ENCODE measurements around the gene RSPH10B2.
"Not testable (repeated sequence)": the region's sequence is repeated elsewhere in the genome, so short reads cannot be mapped to it uniquely, and the experiment has no call there.

RSPH10B2 gene

GRCh38 chr7:6833636-6834035 is 79.7 kb downstream of the RSPH10B2 start:
- Histone ChIP-seq H3K9me2 (replicated peaks; ENCODE audit: insufficient read depth, low read length) (no peaks in the 10 kb centered on the region), H3K36me3 (ENCODE audit: low read length) (no peaks in the 10 kb centered on the region), H3K79me2 (ENCODE audit: insufficient read depth, low read length) (no peaks in the 10 kb centered on the region), H3K27me3 (ENCODE audit: low read length) (no peaks in the 10 kb centered on the region), H3F3A (ENCODE audit: insufficient read depth) (no peaks in the 10 kb centered on the region), H2AFZ (ENCODE audit: low read depth, low read length, severe bottlenecking) (no peak overlapping the region), H3K4me3 (ENCODE audit: insufficient read depth, low read length, poor library complexity, severe bottlenecking) (no peak overlapping the region), H3K9me3 (ENCODE audit: insufficient read depth, low read length) (no peaks in the 10 kb centered on the region), H4K20me1 (ENCODE audit: low read depth, low read length) (no peaks in the 10 kb centered on the region), H3K9ac (ENCODE audit: low read length) (no peak overlapping the region), H3K4me2 (ENCODE audit: low read depth, low read length, poor library complexity, severe bottlenecking) (no peak overlapping the region), H3K27ac (ENCODE audit: low read depth, low read length) (no peak overlapping the region)
- no peak for TF ChIP-seq CTCF (IDR thresholded peaks at IDR 0.05; ENCODE audit: insufficient read depth, low read length, poor library complexity, severe bottlenecking)
- no peak for TF ChIP-seq EZH2phosphoT487 (conservative IDR thresholded peaks at IDR 0.05; ENCODE audit: low read length)

DNA sequence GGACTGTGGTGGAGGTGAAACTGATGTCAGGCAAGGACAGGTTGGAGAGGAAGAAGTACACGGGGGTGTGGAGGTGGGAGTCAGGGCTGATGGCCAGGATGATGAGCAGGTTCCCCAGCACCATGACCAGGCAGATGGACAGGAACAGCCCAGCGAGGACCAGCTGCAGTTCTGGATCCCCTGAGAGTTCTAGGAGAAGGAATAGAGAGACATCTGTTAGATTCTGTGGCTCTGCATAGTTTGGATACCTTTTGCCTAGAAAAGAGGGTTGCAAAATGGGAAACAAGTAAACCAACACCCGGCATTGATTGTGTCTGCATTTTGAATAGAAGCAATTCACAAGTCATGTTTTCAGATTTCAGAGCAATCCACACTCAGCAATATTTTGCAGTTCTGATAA is 81.6 kb downstream of the RSPH10B2 start:
- H3K4me3 ChIP-seq (ENCODE audit: insufficient read depth, low read length, poor library complexity, severe bottlenecking); H3K4me2 ChIP-seq (ENCODE audit: low read depth, low read length, poor library complexity, severe bottlenecking); H3K79me2 ChIP-seq (ENCODE audit: insufficient read depth, low read length); H3K9ac ChIP-seq (ENCODE audit: low read length); H3K9me3 ChIP-seq (ENCODE audit: insufficient read depth, low read length); H4K20me1 ChIP-seq (ENCODE audit: low read depth, low read length); H2AFZ ChIP-seq (ENCODE audit: low read depth, low read length, severe bottlenecking); H3K36me3 ChIP-seq (ENCODE audit: low read length); H3K9me2 ChIP-seq (replicated peaks; ENCODE audit: insufficient read depth, low read length); H3K27me3 ChIP-seq (ENCODE audit: low read length); H3F3A ChIP-seq (ENCODE audit: insufficient read depth); H3K27ac ChIP-seq (ENCODE audit: low read depth, low read length): not testable (repeated sequence)

GRCh38 chr7:6837081-6837480 is 83.2 kb downstream of the RSPH10B2 start:
- not testable (repeated sequence) for H3K36me3 ChIP-seq (ENCODE audit: low read length); H3K27me3 ChIP-seq (ENCODE audit: low read length); H3K4me3 ChIP-seq (ENCODE audit: insufficient read depth, low read length, poor library complexity, severe bottlenecking); H3K9me3 ChIP-seq (ENCODE audit: insufficient read depth, low read length); H3K79me2 ChIP-seq (ENCODE audit: insufficient read depth, low read length); H3K4me2 ChIP-seq (ENCODE audit: low read depth, low read length, poor library complexity, severe bottlenecking); H4K20me1 ChIP-seq (ENCODE audit: low read depth, low read length); H3K9me2 ChIP-seq (replicated peaks; ENCODE audit: insufficient read depth, low read length); H3K27ac ChIP-seq (ENCODE audit: low read depth, low read length); H2AFZ ChIP-seq (ENCODE audit: low read depth, low read length, severe bottlenecking); H3K9ac ChIP-seq (ENCODE audit: low read length); H3F3A ChIP-seq (ENCODE audit: insufficient read depth)

DNA sequence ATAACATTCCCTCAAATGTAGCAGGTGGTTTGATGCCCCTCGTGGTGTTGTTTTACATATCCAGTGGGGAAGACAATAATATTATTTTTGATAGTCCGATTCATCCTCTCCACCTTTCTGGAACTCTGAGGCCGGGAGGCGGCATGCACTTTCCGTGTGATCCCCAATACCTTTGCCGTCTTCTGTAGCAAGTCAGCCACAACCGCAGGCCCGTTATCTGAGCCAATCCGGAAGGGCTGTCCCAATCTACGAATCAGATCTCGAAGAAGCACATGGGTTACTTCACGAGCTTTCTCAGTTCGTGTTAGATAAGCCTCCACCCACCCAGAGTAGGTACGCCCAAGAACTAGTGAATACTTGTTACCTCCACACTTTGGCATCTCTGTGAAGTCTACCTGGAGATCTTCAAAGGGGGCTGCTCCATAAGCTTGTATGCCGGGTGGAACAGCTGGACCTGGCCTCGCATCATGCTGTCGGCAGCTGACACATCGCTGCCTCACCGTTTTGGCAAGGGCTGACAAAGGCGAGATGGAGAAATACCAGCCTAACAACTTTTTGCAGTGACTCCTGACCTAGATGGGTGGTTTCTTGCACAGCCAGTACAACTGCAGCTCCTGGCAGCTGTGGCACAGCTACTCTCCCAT is 88.5 kb downstream of the RSPH10B2 start:
- not testable (repeated sequence) for H3K9me2 ChIP-seq (replicated peaks; ENCODE audit: insufficient read depth, low read length); H2AFZ ChIP-seq (ENCODE audit: low read depth, low read length, severe bottlenecking); H3K27me3 ChIP-seq (ENCODE audit: low read length); H3K79me2 ChIP-seq (ENCODE audit: insufficient read depth, low read length); H3F3A ChIP-seq (ENCODE audit: insufficient read depth); H3K4me2 ChIP-seq (ENCODE audit: low read depth, low read length, poor library complexity, severe bottlenecking); H3K36me3 ChIP-seq (ENCODE audit: low read length); H4K20me1 ChIP-seq (ENCODE audit: low read depth, low read length); H3K27ac ChIP-seq (ENCODE audit: low read depth, low read length); H3K9me3 ChIP-seq (ENCODE audit: insufficient read depth, low read length); H3K9ac ChIP-seq (ENCODE audit: low read length); H3K4me3 ChIP-seq (ENCODE audit: insufficient read depth, low read length, poor library complexity, severe bottlenecking)

- not testable (repeated sequence) for H3K79me2 ChIP-seq (ENCODE audit: insufficient read depth, low read length); H3K27ac ChIP-seq (ENCODE audit: low read depth, low read length); H3K27me3 ChIP-seq (ENCODE audit: low read length); H2AFZ ChIP-seq (ENCODE audit: low read depth, low read length, severe bottlenecking); H3K36me3 ChIP-seq (ENCODE audit: low read length); H3K4me3 ChIP-seq (ENCODE audit: insufficient read depth, low read length, poor library complexity, severe bottlenecking); H3K9me2 ChIP-seq (replicated peaks; ENCODE audit: insufficient read depth, low read length); H3K4me2 ChIP-seq (ENCODE audit: low read depth, low read length, poor library complexity, severe bottlenecking); H3F3A ChIP-seq (ENCODE audit: insufficient read depth); H4K20me1 ChIP-seq (ENCODE audit: low read depth, low read length); H3K9me3 ChIP-seq (ENCODE audit: insufficient read depth, low read length); H3K9ac ChIP-seq (ENCODE audit: low read length)
Measured at GRCh38 chr7:6843092-6843491, 89.2 kb downstream of the RSPH10B2 start.

DNA sequence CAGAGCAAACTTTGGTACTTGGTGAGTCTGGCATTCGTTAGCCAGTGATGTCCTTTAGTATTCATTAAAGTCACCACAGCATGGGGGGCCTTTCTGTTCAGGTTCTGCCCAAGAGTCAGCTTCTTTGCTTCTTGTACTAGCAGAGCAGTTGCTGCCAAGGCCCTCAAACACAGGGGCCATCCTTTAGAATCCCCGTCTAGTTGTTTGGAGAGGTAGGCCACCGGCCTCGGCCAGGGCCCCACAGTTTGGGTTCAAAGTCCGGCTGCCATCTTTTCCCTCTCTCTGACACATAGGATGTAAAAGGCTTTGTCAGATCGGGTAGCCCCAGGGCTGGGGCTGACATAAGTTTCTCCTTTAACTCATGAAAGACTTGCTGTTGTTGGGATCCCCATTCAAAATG is 89.8 kb downstream of the RSPH10B2 start:
- H3K9me3 ChIP-seq (ENCODE audit: insufficient read depth, low read length); H3K36me3 ChIP-seq (ENCODE audit: low read length); H3F3A ChIP-seq (ENCODE audit: insufficient read depth); H3K4me2 ChIP-seq (ENCODE audit: low read depth, low read length, poor library complexity, severe bottlenecking); H3K4me3 ChIP-seq (ENCODE audit: insufficient read depth, low read length, poor library complexity, severe bottlenecking); H3K27ac ChIP-seq (ENCODE audit: low read depth, low read length); H3K9ac ChIP-seq (ENCODE audit: low read length); H3K79me2 ChIP-seq (ENCODE audit: insufficient read depth, low read length); H3K9me2 ChIP-seq (replicated peaks; ENCODE audit: insufficient read depth, low read length); H4K20me1 ChIP-seq (ENCODE audit: low read depth, low read length); H2AFZ ChIP-seq (ENCODE audit: low read depth, low read length, severe bottlenecking); H3K27me3 ChIP-seq (ENCODE audit: low read length): not testable (repeated sequence)

DNA sequence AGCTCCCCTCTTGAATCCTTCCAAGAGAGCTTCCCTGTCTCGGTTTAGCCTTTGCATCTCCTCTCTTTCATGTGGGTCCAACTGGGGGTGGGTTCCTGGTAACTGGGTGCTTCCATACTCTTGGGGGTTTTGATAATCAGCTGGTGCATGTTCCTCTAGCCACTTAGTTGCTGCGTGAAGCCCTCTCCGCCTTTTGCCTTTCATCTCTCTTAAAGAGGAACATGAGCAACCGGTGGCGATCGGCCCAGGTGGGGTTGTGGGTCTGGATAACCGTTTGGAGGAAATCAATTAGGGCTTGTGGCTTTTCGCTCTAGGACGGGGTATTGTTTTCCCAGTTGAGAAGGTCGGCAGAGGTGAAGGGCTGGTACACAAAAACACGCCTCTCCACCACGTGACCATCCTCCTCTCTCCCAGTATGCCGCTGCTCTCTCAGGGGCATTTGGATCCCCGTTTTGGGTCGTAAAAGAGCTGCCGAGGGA is 92.1 kb downstream of the RSPH10B2 start:
- not testable (repeated sequence) for H3K4me2 ChIP-seq (ENCODE audit: low read depth, low read length, poor library complexity, severe bottlenecking)

More for the DNA sequence above, 92.1 kb downstream of the RSPH10B2 start:
- H3K36me3 ChIP-seq (ENCODE audit: low read length); H4K20me1 ChIP-seq (ENCODE audit: low read depth, low read length); H3K27ac ChIP-seq (ENCODE audit: low read depth, low read length); H3K79me2 ChIP-seq (ENCODE audit: insufficient read depth, low read length); H3K9me3 ChIP-seq (ENCODE audit: insufficient read depth, low read length); H3K9ac ChIP-seq (ENCODE audit: low read length); H3K27me3 ChIP-seq (ENCODE audit: low read length); H2AFZ ChIP-seq (ENCODE audit: low read depth, low read length, severe bottlenecking); H3K9me2 ChIP-seq (replicated peaks; ENCODE audit: insufficient read depth, low read length); H3F3A ChIP-seq (ENCODE audit: insufficient read depth); H3K4me3 ChIP-seq (ENCODE audit: insufficient read depth, low read length, poor library complexity, severe bottlenecking): not testable (repeated sequence)
